Muscle layer of colon (tissue), 2 donors: ENCODE measurements around the gene RARG.
A peak's percentile ranks its signal among the peaks of the same experiment; 100 is the strongest.

ENCODE experiments used
- H3K27ac ChIP-seq: one replicate; pipeline ENCODE4 v1.7.0; 2013; ENCODE audit warnings: low read depth, mild to moderate bottlenecking, low read length, moderate library complexity
- H3K27me3 ChIP-seq, 2 donors: one replicate each; pipeline ENCODE4 v1.7.0; 2013; ENCODE audit warnings: low read length in 2 of 2, mild to moderate bottlenecking in 2 of 2; ENCODE audit not compliant: insufficient read depth in 2 of 2, control insufficient read depth in 1 of 2
- H3K36me3 ChIP-seq: one replicate; pipeline ENCODE4 v1.7.0; 2013; ENCODE audit warnings: mild to moderate bottlenecking, low read length; ENCODE audit not compliant: insufficient read depth
- H3K4me1 ChIP-seq: one replicate; pipeline ENCODE4 v1.7.0; 2013; ENCODE audit warnings: mild to moderate bottlenecking, low read length; ENCODE audit not compliant: insufficient read depth
- H3K4me3 ChIP-seq, 2 donors: one replicate each; pipeline ENCODE4 v1.7.0; 2013; ENCODE audit warnings: low read length in 2 of 2, low read depth in 1 of 2, mild to moderate bottlenecking in 1 of 2, moderate library complexity in 1 of 2
- H3K9ac ChIP-seq: one replicate; pipeline ENCODE4 v1.7.0; 2013; ENCODE audit warnings: low read length
- H3K9me3 ChIP-seq: one replicate; pipeline ENCODE4 v1.7.0; 2013; ENCODE audit warnings: mild to moderate bottlenecking, low read length
- donor health status: abdominal sarcoma.
- donor health status: Adenocarcinoma of cecum.

RARG gene

GRCh38 chr12:53239643-53240258, 7.7 kb upstream of the RARG start:
- H3K9ac ChIP-seq: no peak overlapping the region
- H3K4me3 ChIP-seq: no peak overlapping the region
- H3K27me3 ChIP-seq: no peaks in the 10 kb centered on the region
- H3K36me3 ChIP-seq: no peaks in the 10 kb centered on the region
- peaks cover 3% of the 10 kb centered on the region for H3K4me1 ChIP-seq
- no peaks in the 10 kb centered on the region for H3K9me3 ChIP-seq
- no peak overlapping the region for H3K27ac ChIP-seq

- no peak overlapping the region for H3K4me3 ChIP-seq
- peaks cover 29% of the 10 kb centered on the region for H3K4me1 ChIP-seq
- H3K27ac ChIP-seq: no peak overlapping the region
- H3K9ac ChIP-seq: no peak overlapping the region
- H3K36me3 ChIP-seq: no peaks in the 10 kb centered on the region
- H3K9me3 ChIP-seq: no peaks in the 10 kb centered on the region
- no peaks in the 10 kb centered on the region for H3K27me3 ChIP-seq
Observed at GRCh38 chr12:53236443-53237111, 4.6 kb upstream of the RARG start.

GRCh38 chr12:53235742-53236442, 3.9 kb upstream of the RARG start:
- no peak overlapping the region for H3K9ac ChIP-seq
- H3K4me3 ChIP-seq: no peak overlapping the region
- no peaks in the 10 kb centered on the region for H3K9me3 ChIP-seq
- no peaks in the 10 kb centered on the region for H3K27me3 ChIP-seq
- H3K27ac ChIP-seq: no peak overlapping the region
- H3K4me1 ChIP-seq: peaks cover 36% of the 10 kb centered on the region
- no peaks in the 10 kb centered on the region for H3K36me3 ChIP-seq

- no peak overlapping the region for H3K9ac ChIP-seq
- peaks cover 42% of the 10 kb centered on the region for H3K4me1 ChIP-seq
- H3K27ac ChIP-seq: no peak overlapping the region
Observed at GRCh38 chr12:53235164-53235563, 3.2 kb upstream of the RARG start.

GRCh38 chr12:53234271-53234914, 2.4 kb upstream of the RARG start:
- peak overlapping the region; percentile 84 for H3K27ac ChIP-seq
- no peak overlapping the region for H3K9ac ChIP-seq
- no peaks in the 10 kb centered on the region for H3K36me3 ChIP-seq
- no peaks in the 10 kb centered on the region for H3K9me3 ChIP-seq
- H3K4me1 ChIP-seq: peaks cover 44% of the 10 kb centered on the region
- H3K4me3 ChIP-seq: no peak overlapping the region
- H3K27me3 ChIP-seq: no peaks in the 10 kb centered on the region

More at GRCh38 chr12:53235164-53235563, 3.2 kb upstream of the RARG start:
- Histone ChIP-seq H3K4me3 (no peak overlapping the region), H3K9me3 (no peaks in the 10 kb centered on the region), H3K36me3 (no peaks in the 10 kb centered on the region), H3K27me3 (no peaks in the 10 kb centered on the region)

GRCh38 chr12:53233671-53234121, 1.7 kb upstream of the RARG start:
- peak overlapping the region in 1 of 2 donors; percentile 60 for H3K4me3 ChIP-seq
- peaks cover 44% of the 10 kb centered on the region for H3K4me1 ChIP-seq
- peak overlapping the region; percentile 84 for H3K27ac ChIP-seq
- no peaks in the 10 kb centered on the region for H3K9me3 ChIP-seq
- no peaks in the 10 kb centered on the region for H3K36me3 ChIP-seq
- H3K9ac ChIP-seq: no peak overlapping the region
- no peaks in the 10 kb centered on the region for H3K27me3 ChIP-seq

- no peaks in the 10 kb centered on the region for H3K27me3 ChIP-seq
- no peaks in the 10 kb centered on the region for H3K9me3 ChIP-seq
- peaks cover 44% of the 10 kb centered on the region for H3K4me1 ChIP-seq
- H3K4me3 ChIP-seq: peak overlapping the region; percentile 55 to 60
- H3K9ac ChIP-seq: peak overlapping the region; percentile 58
- H3K36me3 ChIP-seq: peaks cover 5% of the 10 kb centered on the region
- peak overlapping the region; percentile 84 for H3K27ac ChIP-seq
Observed at GRCh38 chr12:53232646-53233461, 845 bp upstream of the RARG start.

- Histone ChIP-seq H3K27ac (peak overlapping the region; percentile 93), H3K4me1 (peaks cover 44% of the 10 kb centered on the region), H3K9ac (peak overlapping the region; percentile 69), H3K27me3 (no peaks in the 10 kb centered on the region), H3K36me3 (peaks cover 10% of the 10 kb centered on the region), H3K9me3 (no peaks in the 10 kb centered on the region), H3K4me3 (peak overlapping the region; percentile 70 to 80)
Observed at GRCh38 chr12:53231671-53231920, 413 bp downstream of the RARG start.

GRCh38 chr12:53230108-53230845, 1.7 kb downstream of the RARG start:
- Histone ChIP-seq H3K27me3 (no peaks in the 10 kb centered on the region), H3K27ac (peak overlapping the region; percentile 93), H3K9ac (no peak overlapping the region), H3K9me3 (no peaks in the 10 kb centered on the region), H3K4me3 (no peak overlapping the region), H3K36me3 (peaks cover 10% of the 10 kb centered on the region), H3K4me1 (peaks cover 53% of the 10 kb centered on the region)

- Histone ChIP-seq H3K27me3 (no peaks in the 10 kb centered on the region), H3K9ac (no peak overlapping the region), H3K36me3 (peaks cover 10% of the 10 kb centered on the region), H3K4me1 (peaks cover 55% of the 10 kb centered on the region), H3K4me3 (no peak overlapping the region), H3K9me3 (no peaks in the 10 kb centered on the region), H3K27ac (no peak overlapping the region)
Observed at GRCh38 chr12:53229454-53229853, 2.6 kb downstream of the RARG start.
